GM23248 (cell line): ENCODE results near the gene CERK.

Experiments used
- EZH2 ChIP-seq: fragments of 200-600 bp; sonication (generic); IDR thresholded peaks from 2 replicates; pipeline ENCODE4 v1.6.1; 2018; ENCODE audit warnings: antibody characterized with exemption, mild to moderate bottlenecking; ENCODE audit not compliant: insufficient read depth, poor library complexity, severe bottlenecking
- EZH2phosphoT487 ChIP-seq: fragments of 200-600 bp; sonication (generic); IDR thresholded peaks from 2 replicates; pipeline ENCODE4 v1.6.1; 2018; ENCODE audit warnings: antibody characterized with exemption, moderate library complexity, mild to moderate bottlenecking, low read depth; ENCODE audit not compliant: insufficient read depth

DNA sequence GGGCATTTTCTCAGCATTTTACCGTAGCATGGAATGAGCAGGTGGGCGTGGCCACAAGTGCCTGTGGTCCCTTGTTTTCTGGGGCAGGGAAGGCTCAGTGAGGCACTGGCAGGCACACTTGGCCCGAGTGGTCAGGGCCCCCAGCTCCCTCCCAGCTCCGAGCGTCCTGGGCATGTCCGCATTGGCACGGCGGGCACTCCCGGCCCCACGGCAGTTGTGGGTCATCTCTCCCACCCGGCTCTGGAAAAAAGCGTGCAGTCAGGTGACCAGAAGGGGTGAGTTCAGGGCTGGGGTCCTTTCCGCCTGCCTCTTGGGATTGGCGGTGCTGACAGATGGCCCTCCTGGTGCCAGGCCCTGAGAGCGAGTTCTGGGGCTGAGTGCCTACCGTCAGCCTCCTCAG, 62.1 kb downstream of the CERK start:
- TF ChIP-seq EZH2phosphoT487 (no peak), EZH2 (no peak)
